Neutrophil (primary cell): ENCODE measurements around the gene AGRN.
"Not testable (repeated sequence)": the region's sequence is repeated elsewhere in the genome, so short reads cannot be mapped to it uniquely, and the experiment has no call there.

Source experiments
- H3K27ac ChIP-seq: fragments of 200-600 bp; sonication (generic); 2 replicates; pipeline ENCODE4 v1.5.1; 2016; ENCODE audit warnings: mild to moderate bottlenecking, moderate library complexity
- H3K27me3 ChIP-seq: fragments of 200-600 bp; sonication (generic); 2 replicates; pipeline ENCODE4 v1.6.0; 2016; ENCODE audit warnings: mild to moderate bottlenecking
- H3K36me3 ChIP-seq: fragments of 200-600 bp; sonication (generic); 2 replicates; pipeline ENCODE4 v1.5.1; 2017
- H3K4me1 ChIP-seq, 2 experiments: fragments of 200-600 bp in 1 of 2; sonication (generic) in 1 of 2; 1 replicate in 1 of 2; 2 replicates in 1 of 2; pipeline versions ENCODE4 v1.5.1 to v1.6.1; 2013 to 2016; ENCODE audit warnings: low read depth in 1 of 2, low read length in 1 of 2, mild to moderate bottlenecking in 1 of 2, moderate library complexity in 1 of 2; ENCODE audit not compliant: control insufficient read depth in 1 of 2, insufficient read depth in 1 of 2
- H3K4me3 ChIP-seq, 2 experiments: fragments of 200-600 bp in 1 of 2; sonication (generic) in 1 of 2; 1 replicate in 1 of 2; 2 replicates in 1 of 2; pipeline ENCODE4 v1.5.1; 2013 to 2016; ENCODE audit warnings: low read depth in 1 of 2, low read length in 1 of 2, mild to moderate bottlenecking in 1 of 2, moderate library complexity in 1 of 2
- H3K9me3 ChIP-seq: fragments of 200-600 bp; sonication (generic); 2 replicates; pipeline ENCODE4 v1.5.1; 2016
- TF ChIP-seq, protein P1 (sequence below): fragments of 200-600 bp; sonication (generic); IDR thresholded peaks from 2 replicates; pipeline ENCODE4 v1.5.1; 2016; ENCODE audit warnings: antibody characterized with exemption

AGRN gene

GRCh38 chr1:1074631-1075147, 54.8 kb downstream of the AGRN start:
- Histone ChIP-seq H3K9me3 (no peaks in the 10 kb centered on the region), H3K36me3 (no peaks in the 10 kb centered on the region), H3K4me3 (no peak overlapping the region), H3K27me3 (peaks cover 50% of the 10 kb centered on the region), H3K27ac (no peak overlapping the region), H3K4me1 (peaks cover 4% of the 10 kb centered on the region in 2 experiments)
- TF ChIP-seq, protein P1, sequence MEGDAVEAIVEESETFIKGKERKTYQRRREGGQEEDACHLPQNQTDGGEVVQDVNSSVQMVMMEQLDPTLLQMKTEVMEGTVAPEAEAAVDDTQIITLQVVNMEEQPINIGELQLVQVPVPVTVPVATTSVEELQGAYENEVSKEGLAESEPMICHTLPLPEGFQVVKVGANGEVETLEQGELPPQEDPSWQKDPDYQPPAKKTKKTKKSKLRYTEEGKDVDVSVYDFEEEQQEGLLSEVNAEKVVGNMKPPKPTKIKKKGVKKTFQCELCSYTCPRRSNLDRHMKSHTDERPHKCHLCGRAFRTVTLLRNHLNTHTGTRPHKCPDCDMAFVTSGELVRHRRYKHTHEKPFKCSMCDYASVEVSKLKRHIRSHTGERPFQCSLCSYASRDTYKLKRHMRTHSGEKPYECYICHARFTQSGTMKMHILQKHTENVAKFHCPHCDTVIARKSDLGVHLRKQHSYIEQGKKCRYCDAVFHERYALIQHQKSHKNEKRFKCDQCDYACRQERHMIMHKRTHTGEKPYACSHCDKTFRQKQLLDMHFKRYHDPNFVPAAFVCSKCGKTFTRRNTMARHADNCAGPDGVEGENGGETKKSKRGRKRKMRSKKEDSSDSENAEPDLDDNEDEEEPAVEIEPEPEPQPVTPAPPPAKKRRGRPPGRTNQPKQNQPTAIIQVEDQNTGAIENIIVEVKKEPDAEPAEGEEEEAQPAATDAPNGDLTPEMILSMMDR, result no peak

DNA sequence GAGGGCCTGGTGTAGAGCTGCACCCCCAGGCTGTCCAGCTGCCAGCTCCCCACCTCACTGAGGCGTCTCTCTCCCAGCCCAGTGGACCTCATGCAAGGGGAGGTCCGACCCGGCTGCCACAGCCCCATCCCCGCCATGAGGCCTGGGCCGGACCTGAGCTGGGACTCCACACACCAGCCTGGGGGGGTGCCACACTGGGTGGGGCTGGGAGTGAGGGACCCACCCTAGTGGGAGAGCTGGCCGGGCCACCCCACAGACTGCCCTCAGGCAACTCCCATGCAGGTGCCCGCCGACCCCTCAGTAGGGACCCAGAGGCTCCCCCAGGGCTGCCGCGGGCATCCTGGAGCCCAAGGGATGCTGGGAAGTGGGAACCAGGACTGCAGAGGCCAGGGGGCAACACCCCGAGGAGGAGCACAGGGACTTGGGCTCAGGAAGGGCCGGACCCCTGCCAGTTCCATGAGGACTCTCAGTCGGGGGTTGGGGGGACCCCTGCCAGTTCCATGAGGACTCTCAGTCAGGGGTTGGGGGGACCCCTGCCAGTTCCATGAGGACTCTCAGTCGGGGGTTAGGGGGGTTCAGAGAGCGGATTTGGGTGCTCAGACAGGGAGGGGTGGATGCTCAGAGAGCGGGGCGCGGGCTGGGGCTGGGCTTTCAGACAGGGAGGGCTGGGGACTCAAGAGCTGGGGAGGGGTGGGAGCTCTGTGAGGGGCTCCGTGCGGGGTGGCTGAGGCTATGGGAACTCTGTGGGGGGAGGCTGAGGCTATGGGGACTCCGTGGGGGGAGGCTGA, 55.4 kb downstream of the AGRN start:
- no peaks in the 10 kb centered on the region for H3K36me3 ChIP-seq
- H3K4me3 ChIP-seq, result no peak overlapping the region
- H3K9me3 ChIP-seq, result no peaks in the 10 kb centered on the region
- H3K27me3 ChIP-seq, result peaks cover 50% of the 10 kb centered on the region
- H3K27ac ChIP-seq, result no peak overlapping the region
- peaks cover 6 to 8% of the 10 kb centered on the region in 2 experiments for H3K4me1 ChIP-seq
- TF ChIP-seq, protein P1, result no peak

DNA sequence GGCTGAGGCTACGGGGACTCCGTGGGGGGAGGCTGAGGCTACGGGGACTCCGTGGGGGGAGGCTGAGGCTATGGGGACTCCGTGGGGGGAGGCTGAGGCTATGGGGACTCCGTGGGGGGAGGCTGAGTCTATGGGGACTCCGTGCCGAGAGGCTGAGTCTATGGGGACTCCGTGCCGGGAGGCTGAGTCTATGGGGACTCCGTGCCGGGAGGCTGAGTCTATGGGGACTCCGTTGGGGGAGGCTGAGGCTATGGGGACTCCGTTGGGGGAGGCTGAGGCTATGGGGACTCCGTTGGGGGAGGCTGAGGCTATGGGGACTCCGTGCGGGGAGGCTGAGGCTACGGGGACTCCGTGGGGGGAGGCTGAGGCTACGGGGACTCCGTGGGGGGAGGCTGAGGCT, 57.5 kb downstream of the AGRN start:
- H3K27me3 ChIP-seq, result peaks cover 36% of the 10 kb centered on the region
- not testable (repeated sequence) for H3K36me3 ChIP-seq, H3K9me3 ChIP-seq, H3K27ac ChIP-seq, H3K4me1 ChIP-seq, H3K4me3 ChIP-seq

DNA sequence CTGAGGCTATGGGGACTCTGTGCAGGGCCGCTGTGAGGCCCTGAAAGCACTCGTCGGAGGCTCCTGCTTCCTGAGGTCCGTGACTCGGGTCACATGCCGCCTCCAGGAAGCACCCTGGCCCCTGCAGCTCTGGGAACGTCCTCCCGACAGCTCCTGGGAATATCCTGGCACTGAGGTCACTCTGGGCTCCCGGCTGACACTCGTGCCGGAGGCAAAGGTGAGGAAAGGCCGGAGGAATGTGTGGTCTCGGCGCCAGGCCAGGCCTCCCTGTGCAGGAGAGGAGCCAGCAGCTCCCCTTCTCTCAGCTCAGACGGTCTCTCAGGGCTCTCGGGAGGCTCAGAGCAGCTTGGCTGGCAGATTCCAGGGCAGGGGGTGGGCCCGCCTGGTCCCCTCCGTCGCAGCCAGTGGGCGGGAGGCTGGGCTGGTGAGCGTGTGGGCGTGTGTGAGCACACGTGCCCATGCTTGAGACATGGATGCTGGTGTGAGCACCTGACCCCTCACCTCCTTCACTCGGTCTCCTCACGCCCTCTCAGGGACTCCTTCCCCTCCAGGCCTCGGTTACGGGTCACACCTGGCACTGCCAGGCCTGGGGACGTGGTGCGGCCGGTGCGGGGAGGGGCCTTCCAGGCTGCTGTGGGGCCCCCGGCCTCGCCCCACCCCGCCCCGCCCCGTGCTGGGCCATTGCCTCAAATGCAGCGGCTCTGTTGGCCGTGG, 59.6 kb downstream of the AGRN start:
- no peak overlapping the region for H3K27ac ChIP-seq
- peak overlapping the region; percentile 8 to 18 for H3K4me3 ChIP-seq
- TF ChIP-seq, protein P1, result no peak

GRCh38 chr1:1080122-1080757, 60.3 kb downstream of the AGRN start:
- H3K27me3 ChIP-seq, result peaks cover 22% of the 10 kb centered on the region
- TF ChIP-seq, protein P1, result no peak
- peak overlapping the region; percentile 8 to 18 for H3K4me3 ChIP-seq
- peaks cover 6 to 8% of the 10 kb centered on the region in 2 experiments for H3K4me1 ChIP-seq
- H3K27ac ChIP-seq, result no peak overlapping the region
- H3K36me3 ChIP-seq, result no peaks in the 10 kb centered on the region
- no peaks in the 10 kb centered on the region for H3K9me3 ChIP-seq

More for the DNA sequence above, 59.6 kb downstream of the AGRN start:
- Histone ChIP-seq H3K4me1 (peaks cover 6 to 8% of the 10 kb centered on the region in 2 experiments), H3K27me3 (peaks cover 29% of the 10 kb centered on the region), H3K36me3 (no peaks in the 10 kb centered on the region), H3K9me3 (no peaks in the 10 kb centered on the region)
